ENCODE results near the gene WWP2.
"Not testable (repeated sequence)": the region's sequence is repeated elsewhere in the genome, so short reads cannot be mapped to it uniquely, and the experiment has no call there.

Gene WWP2

DNA sequence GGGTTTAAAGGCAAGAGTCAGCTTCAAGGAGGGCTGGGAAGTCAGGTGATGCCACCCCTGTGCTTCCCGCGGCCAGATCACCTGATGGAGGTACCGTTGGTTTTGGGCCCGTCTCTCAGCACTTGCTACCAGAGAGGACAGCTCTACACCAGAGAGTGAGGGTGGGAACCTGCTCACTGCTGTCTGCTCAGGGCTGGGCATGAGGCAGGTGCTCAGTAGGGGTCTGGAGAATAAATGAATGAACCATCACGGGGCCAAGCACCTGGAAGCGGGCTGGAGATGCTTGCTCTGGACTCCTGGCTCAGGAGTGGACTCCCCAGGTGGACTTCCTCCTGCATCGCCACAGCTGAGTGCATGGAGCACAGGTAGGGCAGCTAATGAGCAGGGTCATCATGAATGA is 210.0 kb downstream of the WWP2 start:
- H3F3A ChIP-seq (ENCODE audit: insufficient read depth, low read length); H3K36me3 ChIP-seq (replicated peaks; ENCODE audit: insufficient read depth, low read length); H3K4me2 ChIP-seq (ENCODE audit: low read depth, low read length); H3K9me2 ChIP-seq (replicated peaks; ENCODE audit: insufficient read depth, low read length); H3K4me3 ChIP-seq (ENCODE audit: low read length); H3K9ac ChIP-seq (ENCODE audit: low read length); H4K20me1 ChIP-seq (ENCODE audit: insufficient read depth, low read length); H3K27ac ChIP-seq (ENCODE audit: low read length); H3K4me1 ChIP-seq (ENCODE audit: low read length); H3K27me3 ChIP-seq (replicated peaks; ENCODE audit: insufficient read depth, low read length); H2AFZ ChIP-seq (ENCODE audit: low read length); H3K9me3 ChIP-seq (replicated peaks; ENCODE audit: insufficient read depth, low read length); H3K79me2 ChIP-seq (ENCODE audit: low read length); DNase-seq: not testable (repeated sequence)

DNA sequence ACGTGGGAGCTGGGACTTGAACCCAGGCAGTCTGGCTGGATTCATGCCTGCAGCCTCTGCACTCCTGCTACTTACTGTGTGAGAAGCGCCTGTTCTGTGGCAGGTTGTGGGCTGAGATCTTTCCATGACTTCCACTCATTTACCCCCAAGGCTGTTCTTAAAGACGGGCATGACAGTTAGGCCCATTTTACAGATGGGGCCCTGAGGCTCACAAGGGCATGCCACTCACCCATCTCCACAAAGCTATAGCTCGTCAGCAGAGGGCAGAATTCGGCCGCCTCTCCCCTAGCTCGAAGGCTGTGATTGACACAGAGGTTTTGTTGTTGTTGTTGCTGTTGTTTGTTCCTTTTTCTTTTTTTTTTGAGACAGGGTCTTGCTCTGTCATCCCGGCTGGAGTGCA is 210.8 kb downstream of the WWP2 start:
- H3K4me2 ChIP-seq (ENCODE audit: low read depth, low read length); H3K36me3 ChIP-seq (replicated peaks; ENCODE audit: insufficient read depth, low read length); H3K9ac ChIP-seq (ENCODE audit: low read length); H3K79me2 ChIP-seq (ENCODE audit: low read length); H4K20me1 ChIP-seq (ENCODE audit: insufficient read depth, low read length); H3K27ac ChIP-seq (ENCODE audit: low read length); H3K4me3 ChIP-seq (ENCODE audit: low read length); H3K9me3 ChIP-seq (replicated peaks; ENCODE audit: insufficient read depth, low read length); H3F3A ChIP-seq (ENCODE audit: insufficient read depth, low read length); H3K4me1 ChIP-seq (ENCODE audit: low read length); H3K27me3 ChIP-seq (replicated peaks; ENCODE audit: insufficient read depth, low read length); DNase-seq; H3K9me2 ChIP-seq (replicated peaks; ENCODE audit: insufficient read depth, low read length); H2AFZ ChIP-seq (ENCODE audit: low read length): not testable (repeated sequence)

- H3K9ac ChIP-seq (ENCODE audit: low read length); H2AFZ ChIP-seq (ENCODE audit: low read length); H3K9me2 ChIP-seq (replicated peaks; ENCODE audit: insufficient read depth, low read length); H3K4me3 ChIP-seq (ENCODE audit: low read length); H3K27me3 ChIP-seq (replicated peaks; ENCODE audit: insufficient read depth, low read length); H3F3A ChIP-seq (ENCODE audit: insufficient read depth, low read length); H3K9me3 ChIP-seq (replicated peaks; ENCODE audit: insufficient read depth, low read length); H3K27ac ChIP-seq (ENCODE audit: low read length); H3K79me2 ChIP-seq (ENCODE audit: low read length); H3K4me2 ChIP-seq (ENCODE audit: low read depth, low read length); H4K20me1 ChIP-seq (ENCODE audit: insufficient read depth, low read length); H3K36me3 ChIP-seq (replicated peaks; ENCODE audit: insufficient read depth, low read length); DNase-seq; H3K4me1 ChIP-seq (ENCODE audit: low read length): not testable (repeated sequence)
Observed at GRCh38 chr16:69985196-69985595, 223.1 kb downstream of the WWP2 start.

Data from MM.1S (cell line).